Measurements from ENCODE around the gene TSPEAR. TPM values are rescaled to one million over a fixed set of nuclear protein-coding genes. Genes with fewer than 3 reads are reported as not detected.
A peak's percentile ranks its signal among the peaks of the same experiment; 100 is the strongest.

TSPEAR gene
- total RNA-seq, 1 experiment from 2014 or later, result 0.32 TPM

GRCh38 chr21:44478801-44479167 lies 232.6 kb downstream of the TSPEAR start:
- Mint-ChIP-seq H3K27ac (ENCODE audit: unreplicated experiment) (no peak overlapping the region), H3K9me3 (ENCODE audit: unreplicated experiment) (no peaks in the 10 kb centered on the region), H3K4me3 (ENCODE audit: unreplicated experiment) (no peak overlapping the region), H3K36me3 (ENCODE audit: insufficient read depth, unreplicated experiment) (peaks cover 12% of the 10 kb centered on the region), H3K4me1 (ENCODE audit: low read depth, unreplicated experiment) (peaks cover 12% of the 10 kb centered on the region), H3K27me3 (ENCODE audit: insufficient read depth, unreplicated experiment) (no peaks in the 10 kb centered on the region)
- Histone ChIP-seq H3K9me3 (peaks cover 3% of the 10 kb centered on the region; the same call in 1 of the 2 replicates), H3K4me3 (ENCODE audit: low read depth, low read length) (no peak overlapping the region), H3K36me3 (ENCODE audit: control insufficient read depth, insufficient read depth, low read length) (no peaks in the 10 kb centered on the region; the same call in 1 of the 2 replicates), H3K27me3 (replicated peaks; ENCODE audit: control insufficient read depth, insufficient read depth, low read length) (no peaks in the 10 kb centered on the region), H3K4me1 (peaks cover 17% of the 10 kb centered on the region)
- CTCF ChIA-PET, result no interaction called here
- TF ChIP-seq, protein P1, sequence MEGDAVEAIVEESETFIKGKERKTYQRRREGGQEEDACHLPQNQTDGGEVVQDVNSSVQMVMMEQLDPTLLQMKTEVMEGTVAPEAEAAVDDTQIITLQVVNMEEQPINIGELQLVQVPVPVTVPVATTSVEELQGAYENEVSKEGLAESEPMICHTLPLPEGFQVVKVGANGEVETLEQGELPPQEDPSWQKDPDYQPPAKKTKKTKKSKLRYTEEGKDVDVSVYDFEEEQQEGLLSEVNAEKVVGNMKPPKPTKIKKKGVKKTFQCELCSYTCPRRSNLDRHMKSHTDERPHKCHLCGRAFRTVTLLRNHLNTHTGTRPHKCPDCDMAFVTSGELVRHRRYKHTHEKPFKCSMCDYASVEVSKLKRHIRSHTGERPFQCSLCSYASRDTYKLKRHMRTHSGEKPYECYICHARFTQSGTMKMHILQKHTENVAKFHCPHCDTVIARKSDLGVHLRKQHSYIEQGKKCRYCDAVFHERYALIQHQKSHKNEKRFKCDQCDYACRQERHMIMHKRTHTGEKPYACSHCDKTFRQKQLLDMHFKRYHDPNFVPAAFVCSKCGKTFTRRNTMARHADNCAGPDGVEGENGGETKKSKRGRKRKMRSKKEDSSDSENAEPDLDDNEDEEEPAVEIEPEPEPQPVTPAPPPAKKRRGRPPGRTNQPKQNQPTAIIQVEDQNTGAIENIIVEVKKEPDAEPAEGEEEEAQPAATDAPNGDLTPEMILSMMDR (IDR thresholded peaks at IDR 0.05; ENCODE audit: insufficient read depth in 1 of 2, low read depth in 1 of 2, low read length in 1 of 2, severe bottlenecking in 1 of 2, unreplicated experiment in 1 of 2), result no peak
- POLR2A ChIA-PET, result no interaction called here
- intact Hi-C loops (cut with micrococcal nuclease; ENCODE audit: unreplicated experiment), result no loop called here
- BruUV-seq (replicated peaks), result no TSS peak
- no peak for DNase-seq

DNA sequence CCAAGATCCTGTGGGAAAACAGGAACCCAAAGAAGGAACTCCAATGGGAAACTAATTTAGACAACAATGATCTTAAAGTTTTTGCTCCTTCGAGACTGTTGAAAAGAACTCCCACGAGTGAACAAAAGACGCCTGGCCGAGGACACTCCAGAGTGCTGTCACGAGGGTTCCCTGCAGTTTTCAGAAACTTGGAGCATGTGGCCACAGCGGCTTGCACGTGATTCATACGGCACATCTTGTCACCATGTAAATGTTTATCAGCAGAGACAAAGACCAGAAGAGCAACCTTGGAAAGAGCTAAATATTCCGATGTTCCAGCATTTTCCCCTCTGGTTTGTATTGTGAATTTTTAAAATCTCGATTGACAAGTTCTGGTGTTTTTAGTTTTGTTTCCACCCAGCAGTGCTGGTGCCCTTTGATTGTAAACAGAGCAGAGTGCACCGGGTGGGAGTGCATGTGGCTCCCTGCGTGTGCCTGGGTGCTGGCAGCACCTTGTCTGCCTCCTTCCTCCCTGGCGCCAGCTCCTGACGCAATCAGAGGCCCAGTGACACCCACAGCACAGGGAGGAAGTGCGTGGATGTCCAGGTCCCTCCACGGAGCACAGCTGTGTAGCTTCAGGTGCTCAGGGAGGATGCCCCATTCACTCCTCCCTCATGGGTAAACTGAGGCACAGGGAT lies 233.1 kb downstream of the TSPEAR start:
- H3K9me3 ChIP-seq, result no peaks in the 10 kb centered on the region; the same call in 1 of the 2 replicates
- H3K4me1 ChIP-seq, result peaks cover 14% of the 10 kb centered on the region
- H3K27me3 ChIP-seq (replicated peaks; ENCODE audit: control insufficient read depth, insufficient read depth, low read length), result no peaks in the 10 kb centered on the region
- peaks cover 12% of the 10 kb centered on the region for H3K4me1 Mint-ChIP-seq (ENCODE audit: low read depth, unreplicated experiment)
- peaks cover 12% of the 10 kb centered on the region for H3K36me3 Mint-ChIP-seq (ENCODE audit: insufficient read depth, unreplicated experiment)
- no peak overlapping the region for H3K27ac Mint-ChIP-seq (ENCODE audit: unreplicated experiment)
- CTCF ChIA-PET, result no interaction called here
- intact Hi-C loops (cut with micrococcal nuclease; ENCODE audit: unreplicated experiment), result no loop called here
- H3K27me3 Mint-ChIP-seq (ENCODE audit: insufficient read depth, unreplicated experiment), result no peaks in the 10 kb centered on the region
- POLR2A ChIA-PET, result no interaction called here
- H3K36me3 ChIP-seq (ENCODE audit: control insufficient read depth, insufficient read depth, low read length), result no peaks in the 10 kb centered on the region; the same call in 1 of the 2 replicates
- peak in 1 of 2 experiments; percentile 10 for DNase-seq
- no TSS peak for BruUV-seq (replicated peaks)
- H3K9me3 Mint-ChIP-seq (ENCODE audit: unreplicated experiment), result no peaks in the 10 kb centered on the region
- no peak overlapping the region for H3K4me3 ChIP-seq (ENCODE audit: low read depth, low read length)
- TF ChIP-seq, protein P1 (IDR thresholded peaks at IDR 0.05; ENCODE audit: insufficient read depth in 1 of 2, low read depth in 1 of 2, low read length in 1 of 2, severe bottlenecking in 1 of 2, unreplicated experiment in 1 of 2), result no peak
- H3K4me3 Mint-ChIP-seq (ENCODE audit: unreplicated experiment), result no peak overlapping the region

DNA sequence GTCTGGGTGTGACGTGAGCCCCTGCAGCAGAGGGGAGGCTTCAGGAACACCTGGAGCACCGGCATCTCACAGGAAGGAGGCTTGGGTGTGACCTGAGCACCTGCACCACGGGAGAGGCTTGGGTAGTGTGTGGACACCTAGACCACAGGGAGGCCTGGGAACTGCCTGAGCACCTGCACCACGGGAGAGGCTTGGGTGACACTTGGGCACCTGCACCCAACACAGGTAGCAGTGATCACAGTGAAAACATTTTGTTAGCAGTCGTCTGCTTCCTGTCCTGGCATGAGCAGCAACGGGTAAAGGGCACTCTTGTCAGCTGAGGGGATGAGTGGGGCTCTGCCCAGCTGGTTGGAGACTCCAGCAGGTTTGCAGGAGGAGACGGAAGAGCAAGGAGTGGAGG lies 233.7 kb downstream of the TSPEAR start:
- H3K4me1 Mint-ChIP-seq (ENCODE audit: low read depth, unreplicated experiment), result peaks cover 12% of the 10 kb centered on the region
- no peaks in the 10 kb centered on the region for H3K36me3 ChIP-seq (ENCODE audit: control insufficient read depth, insufficient read depth, low read length)

More for the DNA sequence above, 233.7 kb downstream of the TSPEAR start:
- CTCF ChIA-PET, result no interaction called here
- DNase-seq, result peak in 1 of 2 experiments; percentile 31
- peaks cover 9% of the 10 kb centered on the region for H3K36me3 Mint-ChIP-seq (ENCODE audit: insufficient read depth, unreplicated experiment)
- TF ChIP-seq, protein P1 (IDR thresholded peaks at IDR 0.05; ENCODE audit: insufficient read depth in 1 of 2, low read depth in 1 of 2, low read length in 1 of 2, severe bottlenecking in 1 of 2, unreplicated experiment in 1 of 2), result no peak
- no TSS peak for BruUV-seq (replicated peaks)
- no peaks in the 10 kb centered on the region for H3K9me3 ChIP-seq
- H3K27me3 ChIP-seq (replicated peaks; ENCODE audit: control insufficient read depth, insufficient read depth, low read length), result no peaks in the 10 kb centered on the region
- H3K27me3 Mint-ChIP-seq (ENCODE audit: insufficient read depth, unreplicated experiment), result no peaks in the 10 kb centered on the region
- no peak overlapping the region for H3K27ac Mint-ChIP-seq (ENCODE audit: unreplicated experiment)
- no peak overlapping the region for H3K4me3 Mint-ChIP-seq (ENCODE audit: unreplicated experiment)
- POLR2A ChIA-PET, result no interaction called here
- no peak overlapping the region for H3K4me3 ChIP-seq (ENCODE audit: low read depth, low read length)
- peaks cover 8% of the 10 kb centered on the region for H3K4me1 ChIP-seq
- H3K9me3 Mint-ChIP-seq (ENCODE audit: unreplicated experiment), result no peaks in the 10 kb centered on the region
- intact Hi-C loops (cut with micrococcal nuclease; ENCODE audit: unreplicated experiment), result no loop called here

Data from Caco-2 (cell line).